Cerebellar cortex (tissue), 1 donor: ENCODE measurements around the gene SCN1A.
"Not testable (repeated sequence)": the region's sequence is repeated elsewhere in the genome, so short reads cannot be mapped to it uniquely, and the experiment has no call there.

Source experiments
- DNase-seq: peaks from one replicate; pipeline ENCODE4 v3.0.0-alpha.2; 2015; ENCODE audit warnings: low spot score

SCN1A gene

GRCh38 chr2:166127217-166128155 is at the start of gene SCN1A:
Gene SCN1A (minus strand): TSS chr2:166128020. CDS start chr2:166073621, 54,399 bp downstream.
- DNase-seq = peak; percentile 76

GRCh38 chr2:166173263-166173662 is 45.4 kb upstream of the SCN1A start:
- DNase-seq = no peak

GRCh38 chr2:166171216-166171615 is 43.4 kb upstream of the SCN1A start:
- DNase-seq = no peak

GRCh38 chr2:166170356-166170755 is 42.5 kb upstream of the SCN1A start:
- no peak for DNase-seq

- DNase-seq = no peak
Observed at GRCh38 chr2:166167449-166167848, 39.6 kb upstream of the SCN1A start.

- no peak for DNase-seq
Observed at GRCh38 chr2:166163775-166164174, 36.0 kb upstream of the SCN1A start.

GRCh38 chr2:166158546-166158945 is 30.7 kb upstream of the SCN1A start:
- DNase-seq = no peak

- DNase-seq = no peak
Observed at GRCh38 chr2:166157578-166157977, 29.8 kb upstream of the SCN1A start.

GRCh38 chr2:166156985-166157490 is 29.2 kb upstream of the SCN1A start:
- no peak for DNase-seq

- no peak for DNase-seq
Observed at GRCh38 chr2:166155589-166155988, 27.8 kb upstream of the SCN1A start.

GRCh38 chr2:166154685-166155338 is 27.0 kb upstream of the SCN1A start:
- no peak for DNase-seq

- no peak for DNase-seq
Observed at GRCh38 chr2:166152064-166152463, 24.2 kb upstream of the SCN1A start.

GRCh38 chr2:166148500-166149400 is 20.9 kb upstream of the SCN1A start:
- DNase-seq = peak; percentile 46

- DNase-seq = no peak
Observed at GRCh38 chr2:166147883-166148282, 20.1 kb upstream of the SCN1A start.

GRCh38 chr2:166144071-166144470 is 16.3 kb upstream of the SCN1A start:
- DNase-seq = no peak

GRCh38 chr2:166140932-166141331 is 13.1 kb upstream of the SCN1A start:
- DNase-seq = no peak

GRCh38 chr2:166140475-166140874 is 12.7 kb upstream of the SCN1A start:
- no peak for DNase-seq

GRCh38 chr2:166139479-166139878 is 11.7 kb upstream of the SCN1A start:
- not testable (repeated sequence) for DNase-seq

- no peak for DNase-seq
Observed at GRCh38 chr2:166138667-166139066, 10.8 kb upstream of the SCN1A start.

GRCh38 chr2:166138144-166138543 is 10.3 kb upstream of the SCN1A start:
- no peak for DNase-seq

- no peak for DNase-seq
Observed at GRCh38 chr2:166137331-166137730, 9.5 kb upstream of the SCN1A start.

GRCh38 chr2:166135849-166136258 is 8.0 kb upstream of the SCN1A start:
- DNase-seq = no peak
